T-helper 9 cell (primary cell): Measurements from ENCODE around the gene UNC13B.
A peak's percentile ranks its signal among the peaks of the same experiment; 100 is the strongest.
"Not testable (repeated sequence)": the region's sequence is repeated elsewhere in the genome, so short reads cannot be mapped to it uniquely, and the experiment has no call there.

Source experiments
- DNase-seq: peaks from one replicate; pipeline ENCODE4 v3.0.0-alpha.2; 2020

Gene UNC13B

GRCh38 chr9:35229066-35229778 is 67.4 kb downstream of the UNC13B start:
- DNase-seq, result no peak

- no peak for DNase-seq
Measured at GRCh38 chr9:35229779-35230143, 68.0 kb downstream of the UNC13B start.

GRCh38 chr9:35232867-35233544 is 71.2 kb downstream of the UNC13B start:
- DNase-seq, result no peak

GRCh38 chr9:35236692-35237091 is 74.9 kb downstream of the UNC13B start:
- no peak for DNase-seq

GRCh38 chr9:35237311-35237710 is 75.5 kb downstream of the UNC13B start:
- DNase-seq, result no peak

- DNase-seq, result not testable (repeated sequence)
Measured at GRCh38 chr9:35245945-35246344, 84.1 kb downstream of the UNC13B start.

- DNase-seq, result no peak
Measured at GRCh38 chr9:35253075-35253474, 91.3 kb downstream of the UNC13B start.

- DNase-seq, result no peak
Measured at GRCh38 chr9:35254237-35254636, 92.4 kb downstream of the UNC13B start.

- no peak for DNase-seq
Measured at GRCh38 chr9:35254984-35255857, 93.4 kb downstream of the UNC13B start.

GRCh38 chr9:35257986-35258659 is 96.3 kb downstream of the UNC13B start:
- no peak for DNase-seq

- DNase-seq, result peak; percentile 12
Measured at GRCh38 chr9:35258660-35259474, 97.1 kb downstream of the UNC13B start.

- DNase-seq, result no peak
Measured at GRCh38 chr9:35260186-35260585, 98.4 kb downstream of the UNC13B start.

- no peak for DNase-seq
Measured at GRCh38 chr9:35262064-35262463, 100.3 kb downstream of the UNC13B start.

GRCh38 chr9:35267710-35268109 is 105.9 kb downstream of the UNC13B start:
- no peak for DNase-seq

- DNase-seq, result no peak
Measured at GRCh38 chr9:35269919-35270318, 108.1 kb downstream of the UNC13B start.

GRCh38 chr9:35271637-35272036 is 109.8 kb downstream of the UNC13B start:
- DNase-seq, result no peak

GRCh38 chr9:35272989-35273388 is 111.2 kb downstream of the UNC13B start:
- DNase-seq, result no peak

- no peak for DNase-seq
Measured at GRCh38 chr9:35273591-35273990, 111.8 kb downstream of the UNC13B start.

- DNase-seq, result no peak
Measured at GRCh38 chr9:35274993-35275392, 113.2 kb downstream of the UNC13B start.

GRCh38 chr9:35277171-35277520 is 115.3 kb downstream of the UNC13B start:
- no peak for DNase-seq

- no peak for DNase-seq
Measured at GRCh38 chr9:35277628-35278359, 116.0 kb downstream of the UNC13B start.
